ENCODE measurements around the gene USP19.

USP19 gene

DNA sequence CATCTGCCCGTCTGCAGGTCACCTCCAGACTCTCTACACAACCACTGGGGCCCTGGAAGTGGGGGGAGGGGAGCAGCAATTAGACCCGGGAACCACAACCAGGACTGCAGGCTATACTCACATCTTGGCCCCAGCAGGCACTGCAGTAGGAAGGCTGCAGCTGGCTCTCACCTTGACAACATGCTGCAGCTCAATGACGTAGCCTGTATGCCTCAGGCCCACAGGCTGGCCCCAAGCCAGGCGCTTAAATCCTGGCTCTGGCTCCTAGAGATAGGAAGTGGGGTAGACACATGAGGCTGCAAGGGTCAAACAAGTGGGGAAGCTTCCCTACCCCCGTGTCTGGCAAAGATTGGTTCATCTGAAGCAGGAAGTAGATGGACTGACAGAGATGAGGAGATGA lies 22.2 kb downstream of the USP19 start:
- DNase-seq: no peak

DNA sequence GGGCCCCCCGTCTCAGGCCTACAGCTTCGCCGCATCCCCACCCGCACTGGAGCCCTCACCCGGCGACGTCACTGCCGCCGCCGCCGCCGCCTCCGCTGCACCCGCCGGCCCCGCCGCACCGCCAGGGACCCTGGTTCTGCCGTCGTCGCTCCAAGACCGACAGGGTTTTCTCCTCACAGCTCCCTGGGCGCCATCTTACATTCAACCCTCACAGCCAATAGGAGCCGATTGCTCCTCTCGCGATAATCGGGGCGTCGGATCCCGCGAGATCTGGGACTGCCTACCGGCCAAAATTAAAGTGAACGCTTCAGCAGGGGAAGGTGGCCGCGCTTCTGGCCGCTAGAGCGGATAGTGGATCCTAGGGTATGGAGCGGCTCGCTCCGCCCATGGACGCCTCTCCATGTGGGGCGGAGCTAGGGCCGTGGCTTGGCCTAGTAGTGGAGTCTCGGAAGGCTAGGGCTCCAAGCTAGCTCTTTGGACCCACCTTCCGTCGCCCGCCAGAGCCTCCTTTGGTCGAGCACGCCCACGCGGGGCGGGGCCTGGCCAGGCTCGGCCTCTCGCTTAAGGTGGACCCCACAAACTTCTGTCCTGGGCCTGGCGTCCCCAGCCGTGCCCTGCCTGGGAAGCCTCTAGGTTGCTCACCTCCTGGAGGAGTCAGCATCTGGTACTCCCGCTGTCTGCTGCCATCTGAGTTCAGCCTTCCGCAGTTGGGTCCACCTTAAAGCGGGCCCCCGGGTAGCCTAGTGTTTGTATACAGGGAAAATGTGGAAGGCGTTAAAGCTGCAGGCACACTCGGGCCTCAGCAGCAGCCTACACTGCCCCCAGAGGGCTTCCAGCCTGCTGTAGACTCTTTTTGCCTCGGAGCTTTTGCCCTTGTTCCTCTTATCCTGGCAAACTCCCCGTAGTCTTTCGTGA lies 26.5 kb downstream of the USP19 start, which contains the start of gene QRICH1:
TSS of gene QRICH1 (minus strand) at position 219 of the 915 bp plus-strand sequence. CDS start 17,054 bp downstream, outside the sequence.
- DNase-seq: peak; percentile 99

DNA sequence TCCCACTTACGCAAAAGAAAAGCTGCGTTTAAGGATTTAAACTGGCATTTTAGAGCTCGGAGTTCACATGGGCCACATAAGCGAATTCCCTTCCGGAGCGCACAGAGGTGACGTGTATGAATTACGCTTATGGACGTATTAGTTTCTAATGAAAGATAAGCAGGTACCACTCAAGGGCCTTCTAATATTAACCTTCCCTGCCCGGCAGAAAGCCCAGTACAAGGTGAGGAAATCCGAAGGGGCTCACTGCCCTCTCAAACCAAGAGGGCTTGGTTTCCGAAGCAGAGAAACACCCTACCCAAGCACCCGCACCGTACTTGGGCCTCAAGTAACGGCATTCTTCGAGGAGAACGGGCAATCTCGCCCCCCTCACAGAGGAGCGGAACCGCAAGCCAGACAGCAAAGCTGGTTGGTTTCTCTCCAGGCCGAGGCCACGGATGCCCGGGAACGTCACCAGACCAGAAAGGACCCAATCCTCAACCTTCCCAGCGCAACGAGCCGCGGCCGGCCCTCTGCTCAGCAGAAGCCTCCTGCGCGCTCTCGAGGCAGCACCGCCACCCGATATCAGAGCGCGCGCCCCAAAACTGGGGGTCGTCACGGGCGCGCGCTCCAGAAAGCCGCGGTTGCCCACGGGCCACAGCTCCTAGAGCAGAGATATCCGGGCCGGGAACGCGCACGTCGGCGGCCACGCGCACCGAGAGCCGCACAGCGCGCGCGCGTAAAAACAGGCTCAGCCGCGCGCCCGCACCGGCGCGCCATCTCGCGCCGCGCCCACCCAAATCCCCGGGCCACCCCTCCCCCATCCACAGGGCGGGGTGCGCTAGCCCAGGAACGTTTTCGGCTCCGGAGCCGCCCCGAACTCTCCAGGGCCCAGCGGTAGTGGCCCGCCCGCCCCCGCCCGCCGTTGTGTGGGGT lies 27.4 kb downstream of the USP19 start:
- peak; percentile 89 for DNase-seq

DNA sequence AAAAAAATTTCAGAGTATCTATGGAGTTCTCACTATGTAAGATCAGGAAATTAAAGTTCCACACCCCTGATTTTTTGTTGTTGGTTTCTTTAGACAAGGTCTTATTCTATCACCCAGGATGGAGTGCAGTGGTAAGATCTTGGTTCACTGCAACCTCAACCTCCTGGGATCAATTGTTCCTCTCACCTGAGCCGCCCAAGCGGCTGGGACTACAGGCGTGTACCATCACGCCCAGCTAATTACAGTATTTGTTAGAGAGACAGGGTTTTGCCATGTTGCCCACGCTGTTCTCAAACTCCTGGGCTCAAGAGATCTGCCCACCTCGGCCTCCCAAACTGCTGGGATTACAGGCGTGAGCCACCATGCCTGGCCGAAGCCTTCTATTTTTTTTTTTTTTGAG lies 39.2 kb downstream of the USP19 start:
- DNase-seq: no peak

DNA sequence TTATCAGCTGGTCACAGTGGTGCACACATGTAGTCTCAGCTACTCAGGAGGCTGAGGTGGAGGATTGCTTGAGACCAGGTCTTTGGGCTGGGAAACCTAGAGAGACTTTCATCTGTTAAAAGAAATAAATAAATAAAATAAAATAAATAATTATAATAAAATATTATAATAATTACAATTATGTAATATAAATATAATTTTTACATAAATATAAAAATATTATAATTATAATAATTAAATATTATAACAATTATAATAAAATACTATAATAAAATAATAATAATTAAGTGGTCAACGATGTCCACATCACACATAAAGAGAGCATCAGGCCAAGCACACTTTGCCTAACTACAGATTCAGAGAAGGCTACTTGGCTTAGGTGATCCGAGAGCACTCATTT lies 41.4 kb downstream of the USP19 start:
- no peak for DNase-seq

DNA sequence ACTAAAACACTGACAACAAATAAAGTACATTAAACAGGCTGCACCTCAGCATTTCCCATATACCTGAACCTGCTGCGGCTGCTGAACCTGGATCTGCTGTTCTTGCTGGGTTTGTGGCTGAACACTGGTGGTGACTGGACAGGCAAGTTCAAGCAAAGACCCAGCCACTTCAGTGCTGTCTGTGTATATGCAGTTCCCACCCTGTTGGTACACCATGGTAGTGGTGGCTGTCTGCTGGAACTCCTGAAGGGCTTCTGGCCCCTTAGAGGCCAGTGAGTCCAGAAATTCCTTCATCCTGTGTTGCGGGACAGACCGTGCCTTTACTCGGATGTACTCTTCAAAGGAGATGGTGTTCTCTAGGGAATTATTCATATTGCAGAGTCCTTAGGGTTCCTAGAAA lies 44.0 kb downstream of the USP19 start:
- DNase-seq: no peak

DNA sequence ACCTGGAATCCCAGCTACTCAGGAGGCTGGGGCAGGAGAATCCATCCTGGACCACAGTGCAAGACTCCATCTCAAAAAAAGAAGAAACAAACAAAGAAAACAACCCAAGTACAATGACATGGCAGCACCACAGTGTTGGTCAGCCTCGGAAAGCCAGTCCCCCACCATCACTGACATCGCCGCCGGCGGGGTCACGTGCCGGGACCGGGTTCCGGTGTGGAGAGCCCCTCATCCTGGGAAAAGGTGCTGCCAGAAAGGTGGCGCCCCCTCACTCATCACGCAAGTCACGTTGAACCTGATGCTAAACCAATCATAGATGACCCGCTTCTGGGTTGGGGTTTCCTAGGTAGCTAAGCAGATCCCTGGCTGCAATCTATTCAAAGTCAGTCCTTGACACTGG lies 44.5 kb downstream of the USP19 start:
- DNase-seq: no peak

All from islet precursor cell (in vitro differentiated cells).